K562 (cell line): Measurements from ENCODE around the gene HIVEP1. TPM values are rescaled to one million over a fixed set of nuclear protein-coding genes. Genes with fewer than 3 reads are reported as not detected.

ENCODE experiments used
- CUX1 ChIP-seq: fragments of 200-800 bp; sonication (Bioruptor generic); IDR thresholded peaks from 2 replicates; pipeline ENCODE4 v1.6.1; 2016; ENCODE audit warnings: missing genetic modification characterization, missing compliant biosample characterization
- PCBP1 ChIP-seq: fragments of 200-400 bp; formaldehyde crosslinking; IDR thresholded peaks from 2 replicates; pipeline ENCODE4 v1.6.1; 2018; ENCODE audit warnings: mild to moderate bottlenecking, low read depth, low read length; ENCODE audit not compliant: poor library complexity, severe bottlenecking
- RBM34 ChIP-seq: fragments of 200-400 bp; formaldehyde crosslinking; IDR thresholded peaks from 2 replicates; pipeline ENCODE4 v1.6.1; 2018; ENCODE audit warnings: low read length, borderline replicate concordance; ENCODE audit not compliant: insufficient read depth
- ZBTB2 ChIP-seq: fragments of 450-650 bp; IDR thresholded peaks from 2 replicates; pipeline ENCODE4 v1.6.1; 2016; ENCODE audit warnings: antibody characterized with exemption
- ZNF175 ChIP-seq: fragments of 200-800 bp; sonication (Bioruptor generic); IDR thresholded peaks from 2 replicates; pipeline ENCODE4 v1.6.1; 2016; ENCODE audit warnings: low read depth, mild to moderate bottlenecking, missing genetic modification characterization, missing compliant biosample characterization
- ZNF184 ChIP-seq: sonication (generic); formaldehyde crosslinking; IDR thresholded peaks from 2 replicates; pipeline ENCODE4 v1.5.0; 2020; ENCODE audit warnings: missing genetic modification reagents
- polyA plus RNA-seq, 8 experiments: library from polyadenylated mRNA; depleted of rRNA in 4 of 8; stranded (reverse) in 5 of 8; unstranded in 3 of 8; fragments of >200 nt; fragmentation: Nextera tagmentation in 2 of 8; fragmentation: Illumina TruSeq in 1 of 8; extraction: Ambion mirVana in 2 of 8; extraction: Trizol in 1 of 8; gene quantifications; 2 replicates each; pipeline versions ENCODE4 v1.2.1 to v1.2.3, GENCODE V29; 2011 to 2014; ENCODE audit warnings: inconsistent platforms in 1 of 8, missing spikeins in 1 of 8
- total RNA-seq, 7 experiments: library from RNA; depleted of rRNA in 6 of 7; stranded (reverse); fragments of >200 nt in 6 of 7; fragmentation: Illumina TruSeq in 2 of 7; extraction: Trizol in 2 of 7; gene quantifications; 2 replicates each; pipeline versions ENCODE4 v1.2.1 to v1.2.3, GENCODE V29; 2011 to 2021; ENCODE audit warnings: low replicate concordance in 1 of 7
- TF ChIP-seq, protein P1 (sequence below): fragments of 250-450 bp; sonication (Bioruptor Pico); IDR thresholded peaks from 2 replicates; pipeline ENCODE4 v1.5.0; 2021; ENCODE audit warnings: mild to moderate bottlenecking, moderate library complexity
- TF ChIP-seq, protein P2 (sequence below): IDR thresholded peaks from 2 replicates; pipeline ENCODE4 v1.6.1; 2011; ENCODE audit warnings: borderline replicate concordance, low read depth, mild to moderate bottlenecking, moderate library complexity, low read length; ENCODE audit not compliant: insufficient read depth, poor library complexity, severe bottlenecking

The HIVEP1 gene
- total and polyA plus RNA-seq, 9 of the 15 experiments (the other 6 are each of a cell fraction or from before 2014, with no cell fraction given) = 6.0 to 33.3 (median 21.7) TPM

DNA sequence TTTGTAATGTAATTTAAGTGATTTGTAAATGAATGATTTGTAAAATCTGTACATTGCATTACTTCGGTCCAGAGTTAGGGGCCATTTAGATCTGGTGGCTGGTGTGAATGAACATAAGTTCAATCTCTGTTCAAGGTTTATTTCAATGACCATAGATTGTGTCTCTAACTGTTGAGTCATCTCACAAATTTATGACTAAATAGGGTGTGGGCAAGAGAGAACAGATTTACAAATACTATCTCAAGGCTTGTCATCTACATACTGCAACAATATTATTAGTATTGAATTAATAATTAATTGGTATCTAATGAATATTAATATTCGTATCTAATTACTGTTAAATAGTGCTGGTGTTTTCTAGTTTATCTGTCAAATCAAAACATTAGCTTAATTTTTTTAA is 162.8 kb downstream of the HIVEP1 start (continued):
- TF ChIP-seq, protein P1, sequence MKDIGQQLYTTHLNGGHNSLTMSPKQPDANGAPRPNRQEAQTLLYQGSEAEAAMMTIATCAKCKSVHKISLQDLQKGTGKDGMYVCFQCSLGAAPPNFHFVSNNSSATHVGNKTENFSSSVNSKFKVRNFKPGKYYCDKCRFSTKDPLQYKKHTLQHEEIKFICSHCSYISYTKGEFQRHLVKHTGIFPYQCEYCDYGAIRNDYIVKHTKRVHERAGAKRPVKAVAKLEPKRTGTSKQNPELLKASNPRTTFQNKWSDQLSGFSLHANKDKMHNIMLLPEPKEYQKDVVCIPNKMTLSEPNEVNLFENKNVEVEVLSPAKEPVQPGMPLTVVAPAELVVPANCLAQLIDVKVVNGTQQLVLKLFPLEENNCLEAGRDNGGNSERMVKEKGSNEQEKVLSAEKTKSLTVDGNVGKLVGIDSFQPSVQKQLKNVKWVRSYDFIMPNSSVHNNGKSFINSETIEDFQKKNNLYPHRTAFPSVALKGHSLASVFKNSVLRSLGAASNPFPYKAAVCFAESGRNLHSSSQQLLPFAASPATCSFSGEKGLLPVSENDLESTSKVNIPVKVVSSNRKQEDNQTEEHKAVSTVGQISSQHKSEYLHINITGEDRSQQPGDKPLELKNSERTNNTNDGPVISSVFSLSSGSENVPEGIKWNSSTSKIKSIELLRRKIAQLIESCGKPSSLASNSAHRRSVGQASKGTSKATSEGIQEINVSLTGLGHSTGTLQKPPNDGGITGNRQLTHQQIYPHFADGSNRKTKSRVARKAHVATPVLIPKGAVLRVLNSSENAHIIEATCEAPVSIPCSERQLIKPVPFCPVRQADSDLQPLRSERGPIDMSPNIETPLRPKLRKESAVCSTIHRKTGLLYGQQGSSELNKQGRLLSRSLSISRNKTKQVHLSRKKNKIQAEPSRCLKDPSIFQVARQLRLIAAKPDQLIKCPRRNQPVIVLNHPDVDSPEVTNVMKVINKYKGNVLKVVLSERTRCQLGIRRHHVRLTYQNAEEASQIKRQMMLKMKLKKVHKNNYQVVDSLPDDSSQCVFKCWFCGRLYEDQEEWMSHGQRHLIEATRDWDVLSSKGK (CRISPR knock-in tag) = no peak
- TF ChIP-seq, protein P2, sequence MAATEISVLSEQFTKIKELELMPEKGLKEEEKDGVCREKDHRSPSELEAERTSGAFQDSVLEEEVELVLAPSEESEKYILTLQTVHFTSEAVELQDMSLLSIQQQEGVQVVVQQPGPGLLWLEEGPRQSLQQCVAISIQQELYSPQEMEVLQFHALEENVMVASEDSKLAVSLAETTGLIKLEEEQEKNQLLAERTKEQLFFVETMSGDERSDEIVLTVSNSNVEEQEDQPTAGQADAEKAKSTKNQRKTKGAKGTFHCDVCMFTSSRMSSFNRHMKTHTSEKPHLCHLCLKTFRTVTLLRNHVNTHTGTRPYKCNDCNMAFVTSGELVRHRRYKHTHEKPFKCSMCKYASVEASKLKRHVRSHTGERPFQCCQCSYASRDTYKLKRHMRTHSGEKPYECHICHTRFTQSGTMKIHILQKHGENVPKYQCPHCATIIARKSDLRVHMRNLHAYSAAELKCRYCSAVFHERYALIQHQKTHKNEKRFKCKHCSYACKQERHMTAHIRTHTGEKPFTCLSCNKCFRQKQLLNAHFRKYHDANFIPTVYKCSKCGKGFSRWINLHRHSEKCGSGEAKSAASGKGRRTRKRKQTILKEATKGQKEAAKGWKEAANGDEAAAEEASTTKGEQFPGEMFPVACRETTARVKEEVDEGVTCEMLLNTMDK = no peak
- TF ChIP-seq CUX1 (CRISPR knock-in tag) (no peak), ZBTB2 (0 out of 2 replicates have a peak, but pooled peaks have one; percentile 29), ZNF184 (CRISPR knock-in tag) (no peak), ZNF175 (no peak), PCBP1 (no peak), RBM34 (no peak)
- TF ChIP-seq, all 486 proteins: peak for 6
